ENCODE data around the gene CALML6. TPM values are rescaled to one million over a fixed set of nuclear protein-coding genes. Genes with fewer than 3 reads are reported as not detected.

CALML6 gene
- total and polyA plus RNA-seq, 2 experiments from 2014 or later = 0.87 TPM; not detected in 1

DNA sequence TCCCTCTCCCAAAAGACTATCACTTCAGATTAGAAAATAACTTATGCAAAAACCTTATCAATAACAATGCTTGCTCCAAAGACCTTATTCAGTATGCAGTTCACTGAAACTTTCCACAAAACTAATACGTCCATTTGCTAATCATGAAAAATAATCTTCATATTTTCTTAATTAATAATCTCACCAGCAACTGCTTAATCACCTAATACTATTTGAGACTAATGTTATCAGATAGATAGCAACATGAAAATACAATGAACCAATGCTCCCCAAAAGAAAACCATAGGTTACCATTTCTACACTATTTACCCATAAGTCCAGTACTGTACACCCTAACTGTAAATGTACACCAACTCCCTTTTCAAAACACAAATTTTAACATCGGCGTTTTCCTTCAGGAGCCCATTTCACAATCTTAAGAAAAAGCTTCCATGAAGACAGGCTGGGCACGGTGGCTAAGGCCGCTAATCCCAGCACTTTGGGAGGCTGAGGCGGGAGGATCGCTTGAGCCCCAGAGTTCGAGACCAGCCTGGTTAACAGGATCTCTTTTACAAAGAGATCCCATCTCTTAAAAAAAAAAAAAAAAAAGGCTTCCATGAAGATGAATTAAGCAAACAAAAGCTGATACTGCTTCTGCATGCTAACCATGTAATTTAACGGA, 25.8 kb upstream of the CALML6 start (continued):
- TF ChIP-seq, protein P1, sequence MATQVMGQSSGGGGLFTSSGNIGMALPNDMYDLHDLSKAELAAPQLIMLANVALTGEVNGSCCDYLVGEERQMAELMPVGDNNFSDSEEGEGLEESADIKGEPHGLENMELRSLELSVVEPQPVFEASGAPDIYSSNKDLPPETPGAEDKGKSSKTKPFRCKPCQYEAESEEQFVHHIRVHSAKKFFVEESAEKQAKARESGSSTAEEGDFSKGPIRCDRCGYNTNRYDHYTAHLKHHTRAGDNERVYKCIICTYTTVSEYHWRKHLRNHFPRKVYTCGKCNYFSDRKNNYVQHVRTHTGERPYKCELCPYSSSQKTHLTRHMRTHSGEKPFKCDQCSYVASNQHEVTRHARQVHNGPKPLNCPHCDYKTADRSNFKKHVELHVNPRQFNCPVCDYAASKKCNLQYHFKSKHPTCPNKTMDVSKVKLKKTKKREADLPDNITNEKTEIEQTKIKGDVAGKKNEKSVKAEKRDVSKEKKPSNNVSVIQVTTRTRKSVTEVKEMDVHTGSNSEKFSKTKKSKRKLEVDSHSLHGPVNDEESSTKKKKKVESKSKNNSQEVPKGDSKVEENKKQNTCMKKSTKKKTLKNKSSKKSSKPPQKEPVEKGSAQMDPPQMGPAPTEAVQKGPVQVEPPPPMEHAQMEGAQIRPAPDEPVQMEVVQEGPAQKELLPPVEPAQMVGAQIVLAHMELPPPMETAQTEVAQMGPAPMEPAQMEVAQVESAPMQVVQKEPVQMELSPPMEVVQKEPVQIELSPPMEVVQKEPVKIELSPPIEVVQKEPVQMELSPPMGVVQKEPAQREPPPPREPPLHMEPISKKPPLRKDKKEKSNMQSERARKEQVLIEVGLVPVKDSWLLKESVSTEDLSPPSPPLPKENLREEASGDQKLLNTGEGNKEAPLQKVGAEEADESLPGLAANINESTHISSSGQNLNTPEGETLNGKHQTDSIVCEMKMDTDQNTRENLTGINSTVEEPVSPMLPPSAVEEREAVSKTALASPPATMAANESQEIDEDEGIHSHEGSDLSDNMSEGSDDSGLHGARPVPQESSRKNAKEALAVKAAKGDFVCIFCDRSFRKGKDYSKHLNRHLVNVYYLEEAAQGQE (IDR thresholded peaks at IDR 0.05; ENCODE audit: unreplicated experiment) = no peak
- TF ChIP-seq EZH2 (IDR thresholded peaks at IDR 0.05; ENCODE audit: low read depth, unreplicated experiment) (no peak), NANOG (IDR thresholded peaks at IDR 0.05; ENCODE audit: borderline replicate concordance) (no peak), ZNF331 (CRISPR knock-in tag; IDR thresholded peaks at IDR 0.05; ENCODE audit: low read depth) (no peak)

DNA sequence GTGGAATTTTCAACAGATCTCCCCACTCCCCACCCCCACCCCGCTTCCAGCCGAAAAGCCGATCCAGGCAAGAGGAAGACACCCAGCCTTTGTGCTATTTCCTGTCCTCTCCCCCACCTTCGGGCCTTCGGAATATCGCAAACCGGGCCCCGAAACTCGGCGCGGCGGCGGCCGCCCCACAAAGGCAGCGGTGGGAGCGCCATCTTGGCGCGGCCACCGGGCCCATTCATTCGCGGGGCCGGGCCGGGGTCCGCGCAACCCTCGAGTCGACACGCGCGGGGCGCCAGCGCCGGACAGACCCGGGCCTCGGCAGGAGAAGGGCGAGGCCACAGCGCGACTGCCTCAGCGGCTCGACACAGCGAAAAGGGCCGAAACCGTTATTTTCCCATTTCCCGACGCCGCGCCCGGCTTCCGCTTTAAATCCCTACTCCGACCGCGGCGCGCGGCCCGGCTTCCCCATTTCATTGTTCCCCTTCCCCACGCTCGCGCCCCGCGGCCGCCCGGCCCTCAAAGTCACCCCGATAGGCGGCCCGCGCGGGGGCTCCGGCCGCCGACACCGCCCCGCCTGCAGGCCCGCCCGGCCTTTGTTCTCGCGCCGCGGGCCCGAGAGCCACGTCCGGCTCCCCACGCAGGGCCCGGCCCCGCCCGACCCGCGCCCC, 25.1 kb upstream of the CALML6 start:
- H4K20me1 ChIP-seq (replicated peaks; ENCODE audit: insufficient read depth) = peaks cover 43% of the 10 kb centered on the region

More for the DNA sequence above, 25.1 kb upstream of the CALML6 start:
- no peaks in the 10 kb centered on the region for H3K27me3 ChIP-seq (ENCODE audit: insufficient read depth)
- peak; percentile 72 for DNase-seq (ENCODE audit: low spot score)
- peak overlapping the region; percentile 88 for H3K27ac Mint-ChIP-seq
- H3K4me2 ChIP-seq = peak overlapping the region; percentile 78
- H3K4me1 Mint-ChIP-seq = peaks cover 41% of the 10 kb centered on the region
- no peaks in the 10 kb centered on the region for H3K9me2 ChIP-seq (ENCODE audit: insufficient read depth)
- no peaks in the 10 kb centered on the region for H3K36me3 ChIP-seq (ENCODE audit: insufficient read depth)
- ATAC-seq = no peak; the same call in 2 of the 3 replicates
- H3K36me3 Mint-ChIP-seq (ENCODE audit: low read depth) = peaks cover 14% of the 10 kb centered on the region
- TF ChIP-seq ZNF114 (CRISPR knock-in tag; IDR thresholded peaks at IDR 0.05) (no peak), POLR2AphosphoS5 (IDR thresholded peaks at IDR 0.05; ENCODE audit: low read depth) (no peak), JUNB (IDR thresholded peaks at IDR 0.05; ENCODE audit: unreplicated experiment) (no peak), STAT1 (IDR thresholded peaks at IDR 0.05; ENCODE audit: unreplicated experiment) (no peak), EZH2 (IDR thresholded peaks at IDR 0.05; ENCODE audit: low read depth, unreplicated experiment) (no peak), EZH2phosphoT487 (IDR thresholded peaks at IDR 0.05; ENCODE audit: unreplicated experiment) (no peak), NANOG (IDR thresholded peaks at IDR 0.05; ENCODE audit: borderline replicate concordance) (no peak), ZNF331 (CRISPR knock-in tag; IDR thresholded peaks at IDR 0.05; ENCODE audit: low read depth) (no peak)
- TF ChIP-seq, protein P2, sequence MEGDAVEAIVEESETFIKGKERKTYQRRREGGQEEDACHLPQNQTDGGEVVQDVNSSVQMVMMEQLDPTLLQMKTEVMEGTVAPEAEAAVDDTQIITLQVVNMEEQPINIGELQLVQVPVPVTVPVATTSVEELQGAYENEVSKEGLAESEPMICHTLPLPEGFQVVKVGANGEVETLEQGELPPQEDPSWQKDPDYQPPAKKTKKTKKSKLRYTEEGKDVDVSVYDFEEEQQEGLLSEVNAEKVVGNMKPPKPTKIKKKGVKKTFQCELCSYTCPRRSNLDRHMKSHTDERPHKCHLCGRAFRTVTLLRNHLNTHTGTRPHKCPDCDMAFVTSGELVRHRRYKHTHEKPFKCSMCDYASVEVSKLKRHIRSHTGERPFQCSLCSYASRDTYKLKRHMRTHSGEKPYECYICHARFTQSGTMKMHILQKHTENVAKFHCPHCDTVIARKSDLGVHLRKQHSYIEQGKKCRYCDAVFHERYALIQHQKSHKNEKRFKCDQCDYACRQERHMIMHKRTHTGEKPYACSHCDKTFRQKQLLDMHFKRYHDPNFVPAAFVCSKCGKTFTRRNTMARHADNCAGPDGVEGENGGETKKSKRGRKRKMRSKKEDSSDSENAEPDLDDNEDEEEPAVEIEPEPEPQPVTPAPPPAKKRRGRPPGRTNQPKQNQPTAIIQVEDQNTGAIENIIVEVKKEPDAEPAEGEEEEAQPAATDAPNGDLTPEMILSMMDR (conservative IDR thresholded peaks at IDR 0.05; ENCODE audit: low read depth in 2 of 2) = no peak
- peak overlapping the region; percentile 83 for H3K4me3 Mint-ChIP-seq
- H2AFZ ChIP-seq = no peak overlapping the region
- H3F3A ChIP-seq (replicated peaks; ENCODE audit: low read depth) = peaks cover 15% of the 10 kb centered on the region
- peak overlapping the region; percentile 70 for H3K4me3 ChIP-seq
- H3K79me2 ChIP-seq (replicated peaks; ENCODE audit: insufficient read depth) = peaks cover 61% of the 10 kb centered on the region
- no peaks in the 10 kb centered on the region for H3K9me3 Mint-ChIP-seq
- H3K4me1 ChIP-seq (ENCODE audit: insufficient read depth) = peaks cover 30% of the 10 kb centered on the region
- peaks cover 9% of the 10 kb centered on the region for H3K27me3 Mint-ChIP-seq (ENCODE audit: insufficient read depth, low read depth, poor library complexity)
- H3K27ac ChIP-seq (ENCODE audit: low read depth) = peak overlapping the region; percentile 90

Measured in GM23338 (cell line).